Bronchial epithelial cell (primary cell): ENCODE data around the gene OR6S1. TPM values are rescaled to one million over a fixed set of nuclear protein-coding genes. Genes with fewer than 3 reads are reported as not detected.

ENCODE experiments used
- DNase-seq: peaks from one replicate; pipeline ENCODE4 v3.0.0-alpha.2; 2010; ENCODE audit warnings: low read depth
- FAIRE-seq: peaks from 2 replicates; lab custom pipeline; 2011; peaks lifted over from hg19 to GRCh38; lab: Jason Lieb, UNC
- H3K27me3 ChIP-seq: 2 replicates; pipeline ENCODE4 v1.5.1; 2011; ENCODE audit warnings: low read length; ENCODE audit not compliant: control insufficient read depth, insufficient read depth
- H3K36me3 ChIP-seq: 2 replicates; pipeline ENCODE4 v1.5.1; 2011; ENCODE audit warnings: low read length; ENCODE audit not compliant: control insufficient read depth, insufficient read depth
- H3K4me3 ChIP-seq: 2 replicates; pipeline ENCODE4 v1.5.1; 2011; ENCODE audit warnings: mild to moderate bottlenecking, low read depth, low read length, control low read depth
- total RNA-seq: library from RNA; depleted of rRNA; stranded (reverse); fragments of >200 nt; gene quantifications from 2 replicates; pipeline ENCODE4 v1.2.1, GENCODE V29; 2014
- TF ChIP-seq, protein P1 (sequence below): IDR thresholded peaks from 2 replicates; pipeline ENCODE4 v1.5.1; 2011; ENCODE audit warnings: mild to moderate bottlenecking, moderate library complexity, low read length, control low read depth, inconsistent platforms; ENCODE audit not compliant: insufficient read depth, severe bottlenecking

OR6S1 gene
- total RNA-seq, 1 donor from 2014 or later: not detected

DNA sequence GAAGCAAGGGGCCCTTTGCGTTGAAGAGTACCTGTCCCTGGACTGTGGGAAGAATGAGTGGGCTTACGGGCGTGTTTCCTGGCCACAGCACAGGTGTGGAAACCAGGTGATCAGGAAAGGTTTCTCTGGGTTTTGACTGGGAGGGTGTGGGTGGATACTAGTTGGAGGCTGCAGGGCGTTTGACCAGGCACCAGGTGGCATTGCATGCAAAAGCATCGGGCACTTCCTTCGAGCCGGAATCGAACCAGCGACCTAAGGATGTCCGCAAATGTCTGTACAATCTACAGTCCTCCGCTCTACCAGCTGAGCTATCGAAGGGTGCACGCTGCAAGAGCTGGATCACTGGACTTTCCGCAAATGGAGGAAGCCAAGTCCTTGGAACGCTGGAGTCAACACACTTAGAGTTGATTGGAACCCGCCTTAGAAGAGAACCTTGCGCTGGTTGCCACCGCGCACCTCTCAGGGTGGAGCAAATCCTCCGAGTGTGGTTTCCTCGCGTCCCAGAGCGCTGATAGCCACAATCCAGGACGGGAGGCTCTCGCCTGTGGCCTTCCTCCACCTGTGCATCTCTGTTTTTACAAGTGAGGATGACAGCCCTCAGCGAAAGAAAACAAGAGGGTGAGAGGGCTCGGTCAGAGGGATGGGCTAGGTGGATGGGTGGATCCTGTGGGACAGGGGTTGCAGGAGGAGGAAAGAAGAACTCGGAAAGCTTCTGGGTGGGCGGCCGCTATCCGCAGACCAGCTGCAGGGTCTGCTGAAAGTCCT is 21.7 kb upstream of the OR6S1 start:
- no peaks in the 10 kb centered on the region for H3K36me3 ChIP-seq
- peak overlapping the region; percentile 26 for H3K4me3 ChIP-seq
- TF ChIP-seq, protein P1, sequence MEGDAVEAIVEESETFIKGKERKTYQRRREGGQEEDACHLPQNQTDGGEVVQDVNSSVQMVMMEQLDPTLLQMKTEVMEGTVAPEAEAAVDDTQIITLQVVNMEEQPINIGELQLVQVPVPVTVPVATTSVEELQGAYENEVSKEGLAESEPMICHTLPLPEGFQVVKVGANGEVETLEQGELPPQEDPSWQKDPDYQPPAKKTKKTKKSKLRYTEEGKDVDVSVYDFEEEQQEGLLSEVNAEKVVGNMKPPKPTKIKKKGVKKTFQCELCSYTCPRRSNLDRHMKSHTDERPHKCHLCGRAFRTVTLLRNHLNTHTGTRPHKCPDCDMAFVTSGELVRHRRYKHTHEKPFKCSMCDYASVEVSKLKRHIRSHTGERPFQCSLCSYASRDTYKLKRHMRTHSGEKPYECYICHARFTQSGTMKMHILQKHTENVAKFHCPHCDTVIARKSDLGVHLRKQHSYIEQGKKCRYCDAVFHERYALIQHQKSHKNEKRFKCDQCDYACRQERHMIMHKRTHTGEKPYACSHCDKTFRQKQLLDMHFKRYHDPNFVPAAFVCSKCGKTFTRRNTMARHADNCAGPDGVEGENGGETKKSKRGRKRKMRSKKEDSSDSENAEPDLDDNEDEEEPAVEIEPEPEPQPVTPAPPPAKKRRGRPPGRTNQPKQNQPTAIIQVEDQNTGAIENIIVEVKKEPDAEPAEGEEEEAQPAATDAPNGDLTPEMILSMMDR: peak; percentile 81
- DNase-seq: peak; percentile 85
- FAIRE-seq: peak; percentile 70
- no peaks in the 10 kb centered on the region for H3K27me3 ChIP-seq

DNA sequence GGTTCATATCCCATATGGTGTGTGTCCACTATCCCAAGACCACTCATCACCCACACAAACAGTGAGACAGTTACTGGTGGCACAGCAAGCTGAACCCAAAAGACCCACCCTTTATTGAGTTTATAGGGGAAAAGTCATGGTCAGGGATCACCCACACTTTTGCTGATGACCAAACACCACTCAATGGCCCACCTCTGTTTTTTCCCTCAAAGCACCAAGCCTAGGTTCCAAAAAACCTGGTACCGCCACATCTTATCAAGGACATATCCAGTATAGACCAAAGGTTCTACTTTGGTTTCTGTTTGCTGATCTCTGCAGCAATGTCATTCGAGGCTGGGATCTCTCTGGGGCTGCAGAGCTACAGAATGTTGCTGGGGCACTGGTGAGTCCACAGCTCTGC is 19.7 kb upstream of the OR6S1 start:
- no peak overlapping the region for H3K4me3 ChIP-seq
- TF ChIP-seq, protein P1: no peak
- H3K27me3 ChIP-seq: no peaks in the 10 kb centered on the region
- DNase-seq (no peak), FAIRE-seq (no peak)
- no peaks in the 10 kb centered on the region for H3K36me3 ChIP-seq

DNA sequence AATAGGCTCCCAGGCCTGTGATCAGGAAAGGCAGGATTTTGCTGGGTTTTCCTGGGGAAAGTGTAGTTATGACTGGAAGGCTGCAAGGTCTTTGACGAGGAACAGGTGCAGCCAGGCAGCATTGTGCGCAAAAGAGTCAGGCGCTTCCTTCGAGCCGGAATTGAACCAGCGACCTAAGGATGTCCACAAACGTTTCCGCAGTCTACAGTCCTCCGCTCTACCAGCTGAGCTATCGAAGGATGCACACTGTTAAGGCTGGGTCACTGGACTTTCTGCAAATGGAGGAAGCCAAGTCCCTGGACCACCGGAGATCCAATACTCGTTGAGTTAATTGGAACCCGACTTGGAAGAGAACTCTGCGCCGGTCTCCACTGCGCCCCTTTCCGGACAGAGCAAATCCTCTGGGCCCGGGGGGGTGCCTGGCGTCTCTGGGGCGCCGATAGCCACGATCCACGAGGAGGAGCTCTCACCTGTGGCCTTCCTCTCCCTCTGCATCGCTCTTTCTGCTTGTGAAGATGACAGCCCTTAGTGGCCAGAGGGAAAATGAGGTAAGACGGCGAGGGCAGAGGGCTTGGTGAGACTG is 18.4 kb upstream of the OR6S1 start:
- TF ChIP-seq, protein P1: no peak
- Histone ChIP-seq H3K36me3 (no peaks in the 10 kb centered on the region), H3K27me3 (peaks cover 3% of the 10 kb centered on the region), H3K4me3 (no peak overlapping the region)
- DNase-seq (no peak), FAIRE-seq (no peak)

DNA sequence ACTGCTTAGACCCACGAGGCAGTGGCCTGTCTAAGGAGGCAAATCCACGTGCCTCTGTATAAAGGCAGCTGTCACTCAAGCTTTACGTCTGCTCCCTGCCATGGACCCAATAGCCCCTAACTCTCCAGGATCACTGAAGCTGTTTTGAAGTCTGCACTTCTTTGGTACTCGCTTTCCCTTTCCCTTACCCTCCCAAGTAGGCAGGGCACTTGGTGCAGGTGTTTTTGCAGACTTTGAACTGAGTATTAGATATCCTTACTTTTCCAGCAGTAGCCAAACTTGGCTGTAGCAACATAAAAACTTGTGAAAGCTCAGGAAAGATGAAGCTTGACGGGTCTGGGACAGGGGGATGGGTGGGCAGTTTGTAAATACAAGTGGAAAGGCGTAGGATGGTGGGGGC is 17.8 kb upstream of the OR6S1 start:
- TF ChIP-seq, protein P1: no peak
- FAIRE-seq (no peak), DNase-seq (no peak)
- Histone ChIP-seq H3K4me3 (no peak overlapping the region), H3K36me3 (no peaks in the 10 kb centered on the region), H3K27me3 (peaks cover 3% of the 10 kb centered on the region)

DNA sequence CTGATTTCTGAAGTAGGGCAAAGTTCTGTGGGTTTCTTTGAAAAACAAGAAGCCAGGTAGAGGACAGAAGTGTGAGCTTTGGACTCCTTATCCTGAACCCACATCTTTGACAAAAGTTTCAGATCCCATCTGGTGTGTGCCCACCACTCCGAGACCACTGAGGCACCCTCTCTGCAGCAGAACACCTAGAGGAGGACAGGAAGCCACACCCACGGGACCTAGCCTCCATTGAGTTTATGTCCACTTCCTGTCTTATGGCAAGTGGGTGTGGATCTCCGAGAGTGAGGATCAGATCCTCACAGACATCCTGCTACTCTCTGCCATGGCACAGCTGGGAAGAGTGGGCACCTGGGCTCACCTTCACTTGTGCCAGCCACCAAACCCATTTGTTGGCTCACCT is 16.8 kb upstream of the OR6S1 start:
- FAIRE-seq: no peak
- H3K36me3 ChIP-seq: no peaks in the 10 kb centered on the region
- peaks cover 8% of the 10 kb centered on the region for H3K27me3 ChIP-seq
- TF ChIP-seq, protein P1: no peak
- no peak for DNase-seq
- H3K4me3 ChIP-seq: no peak overlapping the region
